Left forelimb (tissue), 1 donor: Measurements from ENCODE around the gene NACA2.

Experiments
- DNase-seq: peaks from one replicate; pipeline ENCODE4 v3.0.0-alpha.2; 2018; ENCODE audit warnings: low spot score

The NACA2 gene

GRCh38 chr17:61547113-61547512 lies 43.9 kb downstream of the NACA2 start:
- DNase-seq = no peak

GRCh38 chr17:61545335-61545938 lies 45.6 kb downstream of the NACA2 start:
- DNase-seq = no peak

GRCh38 chr17:61543786-61544415 lies 47.1 kb downstream of the NACA2 start:
- DNase-seq = no peak

- no peak for DNase-seq
Measured at GRCh38 chr17:61542027-61542426, 49.0 kb downstream of the NACA2 start.

DNA sequence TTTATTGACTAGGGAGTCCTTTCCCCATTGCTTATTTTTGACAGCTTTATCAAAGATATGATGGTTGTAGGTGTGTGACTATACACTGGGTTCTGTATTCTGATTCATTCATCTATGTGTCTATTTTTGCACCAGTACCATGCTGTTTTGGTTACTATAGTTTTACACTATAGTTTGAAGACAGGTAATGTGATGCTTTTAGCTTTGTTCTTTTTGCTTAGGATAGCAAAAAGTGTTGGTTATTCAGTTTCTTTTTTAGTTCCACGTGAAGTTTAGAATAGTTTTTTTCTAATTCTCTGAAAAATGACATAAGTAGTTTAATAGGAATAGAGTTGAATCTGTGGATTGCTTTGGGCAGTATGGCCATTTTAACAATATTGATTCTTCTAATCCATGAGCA lies 50.1 kb downstream of the NACA2 start:
- DNase-seq = no peak
